Ammon's horn (tissue), 1 donor: ENCODE results near the gene AGAP2.
"Not testable (repeated sequence)": the region's sequence is repeated elsewhere in the genome, so short reads cannot be mapped to it uniquely, and the experiment has no call there.

ENCODE experiments used
- DNase-seq: peaks from one replicate; pipeline ENCODE4 v3.0.0-alpha.2; 2016; ENCODE audit warnings: low spot score

The AGAP2 gene

DNA sequence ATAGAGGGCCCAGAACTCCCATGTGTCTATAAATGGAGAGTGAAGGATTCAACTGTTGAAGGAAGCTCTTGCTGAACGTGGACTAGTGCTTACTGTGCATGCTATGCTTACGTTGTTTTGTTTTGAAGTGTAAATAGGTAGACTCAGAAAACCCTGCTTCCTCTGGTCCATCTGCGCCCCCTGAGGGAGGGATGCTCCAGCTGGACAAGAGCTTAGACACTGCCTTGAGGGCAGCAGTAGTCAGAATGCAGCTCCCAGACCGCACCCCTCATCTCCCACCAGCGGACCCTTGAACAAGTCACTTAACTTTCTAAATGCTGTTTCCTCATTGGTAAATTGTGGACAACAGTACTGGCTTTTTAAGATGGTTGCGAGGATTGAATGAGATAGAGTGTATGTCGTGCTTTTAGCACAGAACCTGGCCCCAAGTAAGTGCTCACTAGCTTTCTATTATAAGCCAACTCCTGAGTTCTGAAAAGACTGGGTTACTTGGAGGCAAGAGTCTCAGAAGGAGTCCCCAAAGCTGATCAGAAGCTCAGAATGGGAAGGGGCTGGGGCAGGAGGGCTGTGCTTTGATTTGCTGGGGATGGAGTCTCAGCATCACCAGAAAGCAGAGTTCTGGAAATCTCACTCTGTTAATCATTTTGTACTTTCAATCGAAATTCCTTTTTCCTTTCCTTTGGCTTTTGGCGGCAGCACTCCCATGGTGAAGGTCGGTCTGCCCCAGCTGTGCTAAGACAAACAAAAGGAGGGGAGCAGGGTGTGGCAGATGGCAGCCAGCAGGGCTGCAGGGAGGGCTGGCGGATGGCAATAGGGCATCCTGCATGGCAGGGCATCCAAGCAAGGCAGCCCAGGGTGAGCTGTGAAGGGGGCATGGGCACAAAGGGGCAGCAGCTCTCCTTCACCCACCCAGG is 15.6 kb downstream of the AGAP2 start:
- peak; percentile 1 for DNase-seq

DNA sequence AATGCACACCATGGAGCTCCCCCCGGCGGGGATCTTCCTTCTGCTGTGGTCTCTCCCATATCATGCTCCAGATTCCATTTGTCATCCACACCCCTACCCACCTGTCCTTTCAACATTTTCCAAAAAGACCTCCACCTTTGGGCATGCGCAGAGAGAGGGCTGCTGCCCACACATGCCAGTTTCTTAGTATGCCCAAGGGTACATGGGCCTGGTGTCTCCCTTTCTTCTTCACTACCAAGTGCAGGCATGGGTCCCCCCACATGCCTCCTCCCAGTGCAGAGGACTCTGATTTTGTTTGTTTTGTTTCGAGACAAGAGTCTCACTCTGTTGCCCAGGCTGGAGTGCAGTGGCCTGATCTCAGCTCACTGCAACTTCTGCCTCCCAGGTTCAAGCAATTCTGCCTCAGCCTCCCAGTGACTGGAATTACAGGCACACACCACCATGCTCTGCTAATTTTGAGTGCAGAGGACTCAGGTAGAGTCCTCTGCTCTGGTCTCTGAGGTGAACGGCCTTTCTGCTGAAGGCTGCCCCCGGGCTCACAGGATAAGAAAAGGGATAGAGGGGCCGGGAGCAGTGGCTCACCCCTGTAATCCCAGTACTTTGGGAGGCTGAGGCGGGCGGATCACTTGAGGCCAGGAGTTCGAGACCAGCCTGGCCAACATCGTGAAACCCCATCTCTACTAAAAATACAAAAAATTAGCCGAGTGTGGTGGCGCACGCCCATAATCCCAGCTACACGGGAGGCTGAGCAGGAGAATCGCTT is 16.5 kb downstream of the AGAP2 start:
- DNase-seq, result peak; percentile 1

DNA sequence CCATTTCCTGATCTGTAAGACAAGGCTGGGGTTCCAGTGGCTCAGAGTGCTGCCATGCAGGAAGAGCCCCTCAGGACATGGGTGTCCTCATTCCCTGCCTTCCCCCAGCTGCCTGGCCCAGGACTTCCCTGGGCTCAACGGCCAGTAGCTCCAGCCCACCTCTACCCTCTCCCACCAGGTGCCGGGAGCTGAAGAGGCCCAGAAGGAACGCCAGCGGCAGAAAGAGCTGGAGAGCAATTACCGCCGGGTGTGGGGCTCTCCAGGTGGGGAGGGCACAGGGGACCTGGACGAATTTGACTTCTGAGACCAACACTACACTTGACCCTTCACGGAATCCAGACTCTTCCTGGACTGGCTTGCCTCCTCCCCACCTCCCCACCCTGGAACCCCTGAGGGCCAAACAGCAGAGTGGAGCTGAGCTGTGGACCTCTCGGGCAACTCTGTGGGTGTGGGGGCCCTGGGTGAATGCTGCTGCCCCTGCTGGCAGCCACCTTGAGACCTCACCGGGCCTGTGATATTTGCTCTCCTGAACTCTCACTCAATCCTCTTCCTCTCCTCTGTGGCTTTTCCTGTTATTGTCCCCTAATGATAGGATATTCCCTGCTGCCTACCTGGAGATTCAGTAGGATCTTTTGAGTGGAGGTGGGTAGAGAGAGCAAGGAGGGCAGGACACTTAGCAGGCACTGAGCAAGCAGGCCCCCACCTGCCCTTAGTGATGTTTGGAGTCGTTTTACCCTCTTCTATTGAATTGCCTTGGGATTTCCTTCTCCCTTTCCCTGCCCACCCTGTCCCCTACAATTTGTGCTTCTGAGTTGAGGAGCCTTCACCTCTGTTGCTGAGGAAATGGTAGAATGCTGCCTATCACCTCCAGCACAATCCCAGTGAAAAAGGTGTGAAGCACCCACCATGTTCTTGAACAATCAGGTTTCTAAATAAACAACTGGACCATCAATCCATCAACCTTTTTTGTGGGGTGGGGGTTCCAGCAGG is 17.6 kb downstream of the AGAP2 start:
- DNase-seq, result peak; percentile 2

DNA sequence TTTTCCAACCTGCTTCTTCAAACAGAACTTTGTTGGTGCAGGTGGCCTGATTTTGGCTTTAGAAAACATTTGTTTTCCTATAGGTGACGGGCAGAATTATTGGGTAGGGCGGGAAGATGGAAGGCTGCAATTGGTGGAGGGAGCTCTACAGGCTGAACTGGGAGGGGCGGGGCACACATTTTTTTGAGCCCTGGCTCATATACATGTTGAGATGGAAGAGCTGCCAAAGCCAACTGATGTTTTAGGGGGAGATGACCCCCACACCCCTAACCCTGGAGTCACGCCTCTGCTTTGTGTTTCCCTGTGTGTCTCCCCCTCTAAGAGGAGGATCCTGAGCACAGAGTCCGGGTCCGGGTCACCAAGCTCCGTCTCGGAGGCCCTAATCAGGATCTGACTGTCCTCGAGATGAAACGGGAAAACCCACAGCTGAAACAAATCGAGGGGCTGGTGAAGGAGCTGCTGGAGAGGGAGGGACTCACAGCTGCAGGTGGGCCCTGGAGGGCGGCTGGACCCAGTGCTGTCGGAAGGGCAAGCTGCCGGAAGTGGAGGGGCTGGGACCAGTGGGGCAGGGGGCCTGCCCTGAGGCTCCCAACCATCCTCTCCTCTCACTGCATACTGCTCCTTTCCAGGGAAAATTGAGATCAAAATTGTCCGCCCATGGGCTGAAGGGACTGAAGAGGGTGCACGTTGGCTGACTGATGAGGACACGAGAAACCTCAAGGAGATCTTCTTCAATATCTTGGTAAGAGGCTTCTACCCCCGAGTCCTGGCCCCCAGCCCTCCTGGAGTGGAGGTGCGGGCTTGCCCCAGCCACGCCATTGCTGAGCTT is 18.6 kb downstream of the AGAP2 start:
- DNase-seq, result no peak

DNA sequence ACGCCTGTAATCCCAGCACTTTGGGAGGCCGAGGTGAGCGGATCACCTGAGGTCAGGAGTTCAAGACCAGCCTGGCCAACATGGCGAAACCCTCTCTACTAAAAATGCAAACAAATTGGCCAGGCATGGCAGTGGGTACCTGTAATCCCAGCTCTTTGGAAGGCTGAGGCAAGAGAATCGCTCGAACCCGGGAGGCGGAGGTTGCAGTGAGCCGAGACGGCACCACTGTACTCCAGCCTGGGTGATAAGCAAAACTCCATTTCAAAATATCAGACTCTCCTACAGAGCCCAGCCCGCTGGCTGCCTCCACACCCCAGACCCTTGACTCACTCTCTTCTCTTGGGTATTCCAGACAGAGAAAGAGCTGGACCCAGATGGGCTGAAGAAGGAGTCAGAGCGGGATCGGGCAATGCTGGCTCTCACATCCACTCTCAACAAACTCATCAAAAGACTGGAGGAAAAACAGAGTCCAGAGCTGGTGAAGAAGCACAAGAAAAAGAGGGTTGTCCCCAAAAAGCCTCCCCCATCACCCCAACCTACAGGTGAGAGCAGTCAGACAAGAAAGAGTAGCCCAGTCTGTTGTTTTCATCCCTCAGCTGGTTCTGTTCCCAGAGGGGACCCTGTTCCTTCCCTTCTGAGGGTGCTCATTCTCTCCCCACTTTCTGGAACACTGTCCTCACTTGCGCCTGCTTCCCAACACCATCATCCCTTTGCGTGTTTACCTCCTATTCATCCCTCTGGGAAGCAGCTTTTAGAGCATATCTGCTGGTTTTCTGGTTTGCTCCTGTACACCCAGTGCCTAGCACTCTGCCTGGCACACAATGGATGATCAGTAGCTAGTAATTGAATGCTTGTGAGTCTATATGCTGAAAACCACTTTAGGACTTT is 19.7 kb downstream of the AGAP2 start:
- DNase-seq, result no peak

DNA sequence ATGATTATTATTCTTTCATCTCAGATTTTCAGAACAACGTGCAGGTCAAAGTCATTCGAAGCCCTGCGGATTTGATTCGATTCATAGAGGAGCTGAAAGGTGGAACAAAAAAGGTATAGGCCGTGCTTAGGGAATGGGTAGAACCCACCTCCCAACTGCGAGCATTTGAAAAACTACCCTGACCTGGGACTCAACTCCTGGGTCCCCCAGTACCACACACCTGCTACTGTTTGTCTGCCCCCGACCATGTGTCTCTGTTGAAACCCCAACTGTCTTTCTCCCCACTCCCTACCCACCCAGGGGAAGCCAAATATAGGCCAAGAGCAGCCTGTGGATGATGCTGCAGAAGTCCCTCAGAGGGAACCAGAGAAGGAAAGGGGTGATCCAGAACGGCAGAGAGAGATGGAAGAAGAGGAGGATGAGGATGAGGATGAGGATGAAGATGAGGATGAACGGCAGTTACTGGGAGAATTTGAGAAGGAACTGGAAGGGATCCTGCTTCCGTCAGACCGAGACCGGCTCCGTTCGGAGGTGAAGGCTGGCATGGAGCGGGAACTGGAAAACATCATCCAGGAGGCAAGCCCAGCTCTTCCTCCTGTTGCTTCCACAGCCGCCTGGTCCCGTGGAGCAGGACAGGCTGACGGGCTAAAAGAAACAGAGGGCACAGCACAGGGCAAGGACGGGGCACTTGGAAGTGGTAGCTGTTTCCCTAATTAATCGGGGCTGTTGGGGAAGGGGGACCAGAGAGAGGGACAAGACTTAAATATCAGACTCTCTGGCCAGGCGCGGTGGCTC is 20.5 kb downstream of the AGAP2 start:
- DNase-seq, result peak; percentile 3

DNA sequence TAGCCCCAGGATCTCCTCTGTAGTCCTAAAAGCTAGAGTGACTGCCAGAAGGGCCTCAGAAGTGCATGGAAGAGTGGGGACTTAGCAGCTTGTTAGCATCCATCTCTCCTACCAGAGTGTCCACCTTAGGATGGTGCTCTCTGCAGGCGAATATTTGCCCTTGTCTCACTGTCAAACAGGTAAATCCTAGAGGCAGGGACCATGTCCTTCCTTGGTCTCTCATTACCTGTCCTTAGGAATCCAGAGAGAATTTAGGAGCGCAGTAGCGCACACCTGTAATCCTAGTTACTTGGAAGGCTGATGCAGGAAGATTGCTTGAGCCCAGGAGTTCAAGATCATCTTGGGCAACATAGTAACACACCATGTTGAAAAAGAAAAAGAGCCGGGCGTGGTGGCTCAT is 21.4 kb downstream of the AGAP2 start:
- DNase-seq, result peak; percentile 1

DNA sequence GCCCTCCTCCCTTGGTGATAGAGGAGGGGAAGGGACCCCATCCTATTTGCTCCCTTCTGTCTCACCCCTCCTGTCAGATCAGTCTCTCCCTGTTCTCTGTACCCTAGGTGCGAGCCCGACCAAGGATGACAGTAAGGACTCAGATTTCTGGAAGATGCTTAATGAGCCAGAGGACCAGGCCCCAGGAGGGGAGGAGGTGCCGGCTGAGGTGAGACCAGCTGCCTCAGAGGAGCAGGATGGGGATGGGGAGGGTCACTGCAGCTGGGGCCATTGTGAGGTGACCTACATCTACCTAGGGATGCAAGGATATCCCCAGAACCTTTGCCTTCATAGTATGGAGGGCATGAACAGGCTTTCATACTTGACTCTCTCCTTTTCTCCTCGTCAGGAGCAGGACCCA is 22.2 kb downstream of the AGAP2 start:
- no peak for DNase-seq

DNA sequence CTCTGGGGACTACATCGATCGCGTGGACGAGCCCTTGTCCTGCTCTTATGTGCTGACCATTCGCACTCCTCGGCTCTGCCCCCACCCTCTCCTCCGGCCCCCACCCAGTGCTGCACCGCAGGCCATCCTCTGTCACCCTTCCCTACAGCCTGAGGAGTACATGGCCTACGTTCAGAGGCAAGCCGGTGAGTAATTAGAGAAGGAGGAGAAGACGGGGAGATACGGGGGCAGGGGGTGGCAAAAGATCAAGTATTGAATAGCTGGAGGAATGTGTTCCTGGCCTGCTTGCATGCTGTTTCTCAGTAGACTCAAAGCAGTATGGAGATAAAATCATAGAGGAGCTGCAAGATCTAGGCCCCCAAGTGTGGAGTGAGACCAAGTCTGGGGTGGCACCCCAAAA is 22.8 kb downstream of the AGAP2 start:
- no peak for DNase-seq

DNA sequence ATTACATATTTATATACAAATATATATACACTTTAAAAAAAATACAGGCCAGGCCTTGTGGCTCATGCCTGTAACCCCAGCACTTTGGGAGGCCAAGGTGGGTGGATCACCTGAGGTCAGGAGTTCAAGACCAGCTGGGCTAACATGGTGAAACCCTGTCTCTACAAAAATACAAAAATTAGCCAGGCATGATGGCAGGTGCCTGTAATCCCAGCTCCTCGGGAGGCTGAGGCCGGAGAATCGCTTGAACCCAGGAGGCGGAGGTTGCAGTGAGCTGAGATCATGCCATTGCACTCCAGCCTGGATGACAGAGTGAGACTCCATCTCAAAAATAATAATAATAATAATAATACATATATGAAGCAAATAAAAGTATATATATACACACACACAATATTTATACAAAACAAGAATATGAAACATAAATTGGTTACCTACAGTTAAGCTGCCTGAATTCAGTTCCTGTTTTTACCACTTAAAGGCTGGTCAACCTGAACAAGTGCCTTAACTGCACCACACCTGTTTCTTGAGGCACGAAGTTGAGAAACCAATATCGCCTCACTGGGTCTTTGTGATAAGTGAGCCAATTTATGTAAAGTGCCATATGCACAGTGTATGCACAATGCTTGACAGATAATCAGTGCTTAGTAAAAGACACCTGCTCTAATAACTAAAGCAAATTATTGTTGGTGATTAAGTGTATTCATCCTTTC is 23.4 kb downstream of the AGAP2 start:
- DNase-seq, result not testable (repeated sequence)

DNA sequence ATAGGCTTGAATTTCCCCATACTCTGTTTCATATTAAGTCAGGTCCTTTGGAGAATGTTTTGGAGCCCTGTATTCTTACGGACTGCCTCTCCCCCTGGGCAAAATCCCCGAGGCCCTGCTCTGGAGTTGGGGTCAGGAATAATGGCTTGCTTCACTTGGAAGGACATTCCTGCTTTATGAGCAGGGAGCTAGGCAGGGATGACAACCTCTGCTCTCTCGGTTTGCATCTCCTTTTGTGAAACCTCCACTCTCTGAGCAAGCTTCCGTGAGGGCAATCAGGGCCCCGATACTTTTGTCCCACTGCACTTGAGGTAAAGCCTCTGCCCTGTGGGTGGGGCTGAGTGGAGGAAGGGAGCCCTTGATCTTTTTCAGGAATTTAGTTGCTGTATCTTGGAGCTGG is 25.3 kb downstream of the AGAP2 start:
- DNase-seq, result no peak

DNA sequence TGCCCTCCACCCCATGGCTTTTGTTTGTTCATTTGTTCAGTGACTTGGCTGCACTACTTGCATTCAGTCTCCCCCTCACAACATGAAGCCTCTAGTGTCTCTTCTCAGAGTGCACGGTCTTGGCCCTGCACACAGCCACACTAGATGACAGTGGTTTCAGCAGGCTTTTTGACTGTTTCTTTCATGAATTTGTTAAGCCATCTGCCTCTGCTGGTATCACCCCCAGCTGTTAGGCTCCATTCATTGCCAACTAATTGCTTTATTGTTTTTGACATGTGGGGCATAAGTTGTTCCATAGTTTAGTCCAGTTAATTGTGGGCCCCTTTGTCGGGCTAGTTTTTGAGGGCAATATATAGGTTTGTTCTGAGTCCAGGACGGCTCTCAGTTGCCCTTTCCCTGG is 25.8 kb downstream of the AGAP2 start:
- peak; percentile 52 for DNase-seq

DNA sequence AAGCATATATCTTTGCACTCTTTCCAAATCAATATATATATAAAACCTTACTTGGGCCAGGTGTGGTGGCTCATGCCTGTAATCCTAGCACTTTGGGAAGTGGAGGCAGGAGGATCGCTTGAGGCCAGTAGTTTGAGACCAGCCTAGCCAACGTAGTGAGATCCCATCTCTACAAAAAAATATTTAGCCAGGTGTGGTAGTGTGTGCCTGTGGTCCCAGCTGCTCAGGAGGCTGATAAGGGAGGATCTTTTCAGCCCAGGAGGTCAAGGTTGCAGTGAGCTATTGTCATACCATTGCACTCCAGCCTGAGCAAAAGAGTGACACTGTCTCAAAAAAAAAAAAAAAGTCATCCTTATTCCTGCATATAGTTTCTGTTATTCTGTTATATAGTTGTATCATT is 30.2 kb downstream of the AGAP2 start:
- no peak for DNase-seq

DNA sequence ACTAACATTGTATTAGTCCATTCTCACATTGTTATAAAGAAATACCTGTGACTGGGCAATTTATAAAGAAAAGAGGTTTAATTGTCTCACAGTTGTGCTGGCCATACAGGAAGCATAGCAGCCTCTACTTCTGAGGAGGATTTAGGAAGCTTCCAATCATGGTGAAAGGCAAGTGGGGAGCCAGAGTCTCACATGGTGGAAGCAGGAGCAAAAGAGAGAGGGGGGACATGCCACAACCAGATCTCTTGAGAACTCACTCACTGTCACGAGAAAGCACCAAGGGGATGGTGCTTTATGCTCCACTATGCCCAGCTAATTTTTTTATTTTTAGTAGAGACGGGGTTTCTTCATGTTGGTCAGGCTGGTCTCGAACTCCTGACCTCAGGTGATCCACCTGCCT is 31.3 kb downstream of the AGAP2 start:
- no peak for DNase-seq

DNA sequence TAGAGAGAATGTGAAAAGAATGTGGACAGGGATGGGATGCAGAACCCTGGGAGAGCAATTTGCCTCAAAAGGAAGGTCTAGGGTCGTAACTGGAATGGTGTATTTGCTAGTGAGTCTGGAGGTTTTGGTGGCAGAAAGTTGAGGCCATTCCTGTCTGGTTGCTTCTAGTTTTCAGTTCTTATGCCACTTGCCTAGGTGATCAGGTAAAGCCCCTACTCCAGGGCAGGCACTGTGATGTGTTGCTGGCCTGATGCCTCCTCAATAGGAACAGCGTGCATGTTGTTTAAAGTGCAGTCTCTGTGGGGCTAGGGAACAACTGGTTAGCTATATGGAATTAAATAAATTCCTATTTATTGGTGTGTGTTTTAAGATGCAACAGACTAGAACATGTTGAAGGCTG is 38.2 kb downstream of the AGAP2 start:
- no peak for DNase-seq

DNA sequence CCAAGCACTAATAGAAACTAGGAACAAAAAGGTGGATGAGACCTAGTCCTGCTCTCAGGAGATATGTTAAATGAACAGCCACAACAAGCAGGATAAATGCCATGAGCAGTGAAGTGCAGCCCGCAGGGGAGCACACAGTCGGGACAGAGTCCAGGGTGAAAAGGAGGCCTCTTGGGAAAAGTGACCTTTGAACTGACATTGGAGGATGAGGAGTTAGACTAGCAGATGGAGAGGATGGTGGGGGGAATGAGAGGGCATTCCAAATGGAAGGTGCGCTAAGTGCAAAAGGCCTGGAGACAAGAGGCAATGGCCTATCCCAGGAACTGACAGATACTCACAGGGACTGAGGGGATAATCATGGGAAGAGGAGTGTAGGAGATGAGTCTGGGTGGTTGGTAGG is 40.1 kb downstream of the AGAP2 start:
- no peak for DNase-seq

DNA sequence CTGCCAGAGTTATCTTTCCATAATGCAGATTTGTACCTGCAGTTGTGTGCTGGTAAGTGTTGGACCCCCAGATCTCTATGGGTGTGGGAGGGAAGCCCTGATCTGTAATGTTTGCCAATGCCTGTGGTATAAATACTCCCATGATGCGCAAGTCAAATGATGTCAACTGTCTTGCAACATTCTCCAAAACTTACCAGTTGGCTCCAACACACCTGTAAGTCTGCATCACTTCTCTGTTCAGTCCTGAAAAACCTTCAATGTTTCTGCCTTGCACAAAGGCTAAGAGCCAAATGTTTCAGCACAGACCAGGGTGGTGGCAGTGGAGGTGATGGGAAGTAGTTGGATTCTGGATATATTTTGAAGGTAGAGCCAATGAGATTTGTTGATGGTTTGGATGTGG is 41.5 kb downstream of the AGAP2 start:
- DNase-seq, result no peak

DNA sequence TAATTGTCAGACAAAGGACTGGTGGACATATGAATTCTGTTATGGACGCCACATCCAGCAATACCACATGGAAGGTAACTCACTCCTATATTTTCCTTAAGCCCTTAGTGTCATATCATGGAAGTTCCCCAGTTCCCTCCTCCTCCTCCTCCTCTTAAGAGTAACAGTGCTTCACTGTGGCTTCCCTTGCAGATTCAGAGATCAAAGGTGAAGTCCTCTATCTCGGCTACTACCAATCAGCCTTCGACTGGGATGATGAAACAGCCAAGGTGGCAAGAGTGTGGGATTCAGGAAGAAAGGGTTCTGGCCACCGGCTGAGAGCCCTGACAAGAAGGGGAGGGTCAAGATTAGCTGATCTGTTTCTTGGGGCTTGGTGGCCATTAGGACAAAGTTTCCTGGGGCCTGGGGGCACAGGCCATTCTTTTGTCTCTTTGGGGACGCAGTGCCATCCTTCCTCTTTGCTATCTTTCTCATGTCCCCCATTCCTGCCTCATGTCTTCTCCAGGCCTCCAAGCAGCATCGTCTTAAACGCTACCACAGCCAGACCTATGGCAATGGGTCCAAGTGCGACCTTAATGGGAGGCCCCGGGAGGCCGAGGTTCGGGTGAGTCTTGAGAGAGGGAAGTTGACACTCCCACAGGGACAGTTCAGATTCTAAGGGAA is 42.6 kb downstream of the AGAP2 start:
- DNase-seq, result no peak
